Renal pelvis (tissue), 4 donors: Measurements from ENCODE around the gene MGAT5B. TPM values are rescaled to one million over a fixed set of nuclear protein-coding genes. Genes with fewer than 3 reads are reported as not detected.

Source experiments
- DNase-seq: peaks from one replicate; pipeline ENCODE4 v3.0.0-alpha.2; 2013
- polyA plus RNA-seq, 3 donors: library from polyadenylated mRNA; unstranded; fragments of 120-200 nt; gene quantifications; one replicate each; pipeline ENCODE4 v1.2.1, GENCODE V29; 2013; ENCODE audit not compliant: insufficient read length in 3 of 3

MGAT5B gene
- polyA plus RNA-seq, 3 donors: 2.1 to 2.8 (median 2.7) TPM

DNA sequence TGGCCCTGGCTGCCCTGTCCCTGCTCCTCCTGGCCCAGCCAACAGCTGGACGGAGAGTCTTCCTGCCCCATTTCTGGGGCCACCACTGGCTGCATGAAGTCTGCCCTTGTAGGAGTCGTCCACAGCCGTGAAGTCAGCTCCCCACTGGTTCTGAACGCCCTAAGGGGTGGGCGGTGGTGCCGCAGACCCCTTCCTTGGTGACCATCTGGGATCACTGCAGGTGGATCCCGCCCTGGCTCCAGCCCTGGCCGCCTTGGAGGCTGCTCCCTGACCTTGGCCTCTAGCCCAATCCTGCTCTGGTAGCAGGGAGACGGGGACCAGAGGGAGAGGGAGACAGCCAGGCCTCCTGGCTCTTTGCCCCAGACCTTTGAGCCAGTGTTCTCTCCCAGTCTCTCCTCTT lies 35.4 kb downstream of the MGAT5B start:
- no peak for DNase-seq

- no peak for DNase-seq
Measured at GRCh38 chr17:76904116-76904515, 35.9 kb downstream of the MGAT5B start.

- no peak for DNase-seq
Measured at GRCh38 chr17:76905036-76905435, 36.8 kb downstream of the MGAT5B start.

DNA sequence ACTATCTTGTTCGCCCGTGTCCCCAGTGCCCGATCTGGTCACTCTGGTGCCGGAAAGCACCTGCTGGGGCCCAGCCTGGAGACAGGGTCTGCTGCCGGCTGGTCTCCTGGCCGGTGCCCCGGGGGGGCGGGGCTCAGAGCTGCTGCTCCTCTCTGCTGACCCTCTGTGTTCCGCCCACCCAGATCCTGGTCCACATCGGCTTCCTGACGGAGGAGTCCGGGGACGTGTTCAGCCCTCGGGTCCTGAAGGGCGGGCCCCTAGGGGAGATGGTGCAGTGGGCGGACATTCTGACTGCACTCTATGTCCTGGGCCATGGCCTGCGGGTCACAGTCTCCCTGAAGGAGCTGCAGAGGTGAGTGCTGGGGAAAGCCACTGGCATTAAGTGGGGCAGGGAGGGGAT lies 37.6 kb downstream of the MGAT5B start:
- DNase-seq: no peak

- no peak for DNase-seq
Measured at GRCh38 chr17:76906463-76906862, 38.3 kb downstream of the MGAT5B start.

GRCh38 chr17:76907352-76907751 lies 39.1 kb downstream of the MGAT5B start:
- DNase-seq: no peak

DNA sequence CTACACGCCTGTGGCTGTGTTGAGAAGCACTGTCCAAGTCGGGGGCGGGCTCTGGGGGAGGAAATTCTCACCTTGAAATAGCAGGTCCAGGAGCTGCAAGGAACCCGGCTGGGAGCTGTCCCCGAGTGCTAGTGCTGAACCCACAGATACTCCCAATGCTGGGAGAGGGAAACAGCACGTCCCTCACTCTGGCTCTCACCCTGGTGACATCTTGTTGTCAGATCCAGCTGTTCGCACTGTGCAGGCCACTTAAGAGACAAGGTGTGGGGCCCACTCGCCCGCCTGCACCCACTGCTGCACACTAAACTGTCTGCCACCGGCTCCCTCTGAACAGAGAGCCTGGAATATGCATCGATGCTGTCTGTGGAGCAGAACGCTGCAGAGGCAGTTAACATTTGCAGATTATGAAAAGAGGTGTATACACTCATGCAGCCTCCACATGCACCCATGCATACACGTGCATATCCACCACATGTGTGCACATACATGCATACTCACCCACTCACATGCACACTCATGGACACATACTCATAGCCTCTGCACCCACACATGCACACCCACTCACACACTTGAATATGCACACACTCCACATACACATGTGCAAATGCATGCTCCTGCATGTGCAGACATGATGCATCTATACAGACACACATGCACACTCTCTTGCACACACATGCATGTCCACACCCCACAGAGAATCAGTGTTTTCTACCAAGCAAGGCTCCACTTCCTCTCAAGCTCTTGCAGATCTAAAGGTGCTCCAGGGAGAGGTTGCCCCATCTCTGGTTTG lies 42.0 kb downstream of the MGAT5B start:
- DNase-seq: peak; percentile 89

- no peak for DNase-seq
Measured at GRCh38 chr17:76911299-76912017, 43.3 kb downstream of the MGAT5B start.

DNA sequence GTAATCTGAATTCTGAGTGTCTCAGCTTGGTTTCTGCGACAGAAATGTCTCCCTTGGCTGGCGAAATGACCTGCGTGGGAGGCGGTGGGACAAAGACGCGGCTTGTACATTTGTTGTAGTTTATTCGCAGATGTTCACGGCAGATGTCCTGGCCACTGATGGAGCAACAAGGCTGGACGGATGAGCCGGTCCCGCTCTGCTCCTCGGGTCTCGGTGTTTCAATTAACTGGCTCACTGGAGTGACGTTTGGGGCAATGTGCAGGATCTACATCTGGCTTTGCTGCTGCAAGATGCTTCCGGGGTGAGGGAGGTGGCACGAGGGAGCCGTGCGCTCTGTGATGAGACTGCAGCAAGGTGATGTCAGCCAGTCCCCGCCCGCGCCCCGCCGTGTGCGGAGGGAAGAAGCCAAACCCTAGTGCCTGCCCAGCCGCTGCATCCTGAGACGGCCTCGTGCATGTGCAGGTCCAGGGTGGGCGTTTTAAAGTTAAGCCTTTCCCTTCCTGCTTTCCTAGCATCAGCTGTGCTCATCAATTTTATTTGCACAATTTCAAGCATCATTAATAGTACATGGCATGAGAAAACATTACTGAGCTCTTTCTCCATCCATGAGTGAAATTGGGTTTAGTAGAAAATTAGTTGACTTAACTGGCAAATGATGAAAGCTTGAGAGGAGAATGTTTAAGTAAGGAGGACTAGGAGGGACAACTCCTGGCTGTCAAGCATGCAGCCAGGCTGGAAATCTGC lies 44.4 kb downstream of the MGAT5B start:
- DNase-seq: peak; percentile 43

- no peak for DNase-seq
Measured at GRCh38 chr17:76914937-76915336, 46.7 kb downstream of the MGAT5B start.

DNA sequence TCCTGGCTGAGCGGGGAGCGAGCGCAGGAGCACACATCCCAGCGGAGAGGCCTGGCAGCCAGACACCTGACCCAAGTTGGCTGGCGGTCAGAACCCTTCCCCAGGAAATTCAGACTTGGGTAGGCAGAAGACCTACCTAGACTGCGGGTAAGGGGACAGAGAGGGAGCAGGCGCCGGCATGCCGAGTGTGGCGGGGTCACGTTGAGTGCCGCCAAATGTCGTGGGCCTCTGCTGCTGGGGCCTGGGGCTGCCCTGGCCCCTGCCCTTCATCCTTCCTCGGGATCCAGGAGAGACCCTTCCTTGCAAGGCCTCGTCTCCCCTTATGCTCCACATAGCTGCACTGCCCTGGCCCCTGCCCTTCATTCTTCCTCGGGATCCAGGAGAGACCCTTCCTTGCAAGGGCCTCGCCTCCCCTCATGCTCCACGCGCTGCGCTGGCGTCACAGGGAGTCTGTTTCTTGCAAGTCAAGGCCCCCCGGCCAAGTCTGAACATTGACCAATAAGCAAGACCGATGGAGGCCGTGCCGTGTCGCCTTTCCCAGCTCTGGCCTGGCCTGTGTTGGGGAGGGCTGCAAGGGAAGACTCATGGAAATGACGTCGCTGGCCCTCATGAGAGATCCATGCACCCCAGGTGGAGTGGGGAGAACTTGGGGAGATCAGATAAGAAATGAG lies 47.8 kb downstream of the MGAT5B start:
- DNase-seq: no peak

DNA sequence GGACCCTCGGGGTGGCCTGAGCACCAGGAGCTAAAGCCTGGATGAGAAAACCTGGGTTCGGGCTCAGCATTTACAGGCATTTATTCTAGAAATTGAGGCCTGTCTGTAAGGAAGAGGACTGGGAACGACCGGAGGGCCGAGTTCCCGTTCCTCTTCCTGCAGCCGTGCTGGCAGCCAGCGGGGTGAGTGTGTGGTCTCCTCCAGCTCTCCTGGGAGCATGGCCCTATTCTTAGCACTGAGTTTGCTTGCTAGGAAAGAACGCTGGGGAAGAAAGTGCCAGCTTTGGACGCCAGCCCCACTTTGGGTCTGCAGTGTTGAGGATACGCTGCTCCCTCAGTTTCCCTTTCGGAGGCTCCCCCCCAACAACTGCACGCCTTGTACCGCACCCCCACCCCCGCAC lies 49.6 kb downstream of the MGAT5B start:
- DNase-seq: no peak

DNA sequence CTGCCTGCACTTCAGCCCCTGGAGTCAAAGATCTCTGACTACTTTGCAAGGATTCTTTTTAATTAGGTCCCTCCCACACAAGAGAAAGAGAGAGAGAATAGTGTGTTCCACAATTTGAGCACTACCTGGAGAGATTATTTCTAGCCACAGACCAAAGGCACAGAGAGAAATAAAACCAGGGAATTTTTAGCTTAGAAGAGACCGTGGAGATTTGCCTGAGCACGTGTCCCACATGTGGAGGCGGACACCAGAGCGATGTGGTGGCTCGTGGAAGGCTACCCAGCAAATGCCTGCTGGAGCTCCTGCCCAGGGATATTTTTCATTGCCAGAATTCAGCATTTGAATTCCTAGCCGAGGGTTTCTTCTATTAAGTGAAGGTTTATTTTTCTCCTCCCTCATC lies 50.6 kb downstream of the MGAT5B start:
- no peak for DNase-seq

DNA sequence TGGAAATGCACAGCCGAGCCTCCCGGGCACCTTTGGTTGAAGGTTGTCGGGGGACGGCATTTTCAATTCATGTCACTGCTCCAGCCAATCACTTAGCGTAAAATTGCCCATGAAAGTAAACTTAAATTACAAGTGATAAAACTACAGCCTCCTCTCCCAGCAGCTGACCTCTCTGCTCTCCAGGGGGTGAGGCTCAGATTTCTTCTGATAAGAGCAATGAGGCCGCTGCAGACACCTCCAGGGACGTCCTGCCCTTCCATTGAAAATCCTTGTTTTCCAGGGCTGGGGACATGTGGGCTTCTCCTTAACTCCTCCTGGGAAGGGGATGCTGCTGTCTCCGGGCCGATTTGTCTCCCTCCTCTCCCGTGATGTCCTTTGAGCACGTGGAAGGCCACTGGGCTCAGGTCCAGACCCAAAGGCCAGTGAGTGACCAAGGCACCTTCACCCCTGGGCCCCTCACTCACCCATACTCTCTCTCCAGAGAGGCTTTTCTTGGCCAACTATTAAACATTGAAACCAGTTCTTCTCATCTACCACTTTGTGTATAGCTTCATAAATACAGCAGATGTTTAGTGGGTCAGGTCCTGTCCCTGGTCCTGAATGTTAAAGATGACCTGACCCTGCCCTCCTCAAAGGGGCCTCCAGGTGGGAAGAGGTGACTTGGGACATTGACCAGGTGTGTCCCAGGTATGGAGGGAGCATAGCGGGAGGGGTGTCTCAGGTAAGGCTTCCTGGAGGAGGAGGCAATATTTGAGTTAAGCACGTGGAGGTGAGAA lies 52.3 kb downstream of the MGAT5B start:
- no peak for DNase-seq

GRCh38 chr17:76921340-76922036 lies 53.3 kb downstream of the MGAT5B start:
- DNase-seq: no peak

DNA sequence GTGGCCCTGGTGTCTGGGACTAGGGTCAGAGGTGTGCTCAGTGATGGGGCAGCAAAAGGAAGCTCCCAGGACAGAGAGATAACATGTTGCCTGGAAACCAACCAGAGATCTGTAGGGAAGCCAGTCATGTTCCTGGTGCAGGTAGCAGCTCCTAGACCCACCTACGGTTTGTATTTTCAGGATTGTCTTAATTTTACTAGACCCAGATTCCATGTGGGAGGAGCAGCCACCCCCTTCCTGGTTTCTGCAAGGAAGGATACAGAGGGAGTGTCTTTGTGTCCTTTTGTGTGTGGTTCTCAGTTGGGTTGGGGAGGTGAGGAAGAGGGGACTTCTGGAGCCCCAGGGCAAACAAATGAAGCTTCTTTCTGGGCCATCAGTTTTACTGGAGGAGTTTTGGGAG lies 53.9 kb downstream of the MGAT5B start:
- no peak for DNase-seq

DNA sequence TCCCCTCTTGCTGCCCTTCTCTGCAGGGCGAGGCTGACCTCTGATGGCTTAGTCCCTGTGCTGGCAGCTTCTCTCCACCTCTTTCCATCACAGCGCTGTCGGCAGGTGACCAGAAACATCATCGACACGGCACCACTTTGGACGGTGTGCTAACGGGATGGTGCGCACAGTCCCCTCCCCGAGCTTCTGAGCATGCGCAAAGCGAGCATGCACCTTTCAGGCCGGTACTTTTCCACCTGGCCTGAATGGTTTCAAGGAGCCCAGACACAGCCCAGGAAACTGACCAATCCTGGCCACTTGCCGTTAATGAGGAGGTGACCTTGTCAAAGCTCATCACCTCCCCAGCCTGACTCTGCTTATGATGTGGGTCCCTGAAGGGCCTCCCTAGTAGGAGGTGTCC lies 54.8 kb downstream of the MGAT5B start:
- no peak for DNase-seq

DNA sequence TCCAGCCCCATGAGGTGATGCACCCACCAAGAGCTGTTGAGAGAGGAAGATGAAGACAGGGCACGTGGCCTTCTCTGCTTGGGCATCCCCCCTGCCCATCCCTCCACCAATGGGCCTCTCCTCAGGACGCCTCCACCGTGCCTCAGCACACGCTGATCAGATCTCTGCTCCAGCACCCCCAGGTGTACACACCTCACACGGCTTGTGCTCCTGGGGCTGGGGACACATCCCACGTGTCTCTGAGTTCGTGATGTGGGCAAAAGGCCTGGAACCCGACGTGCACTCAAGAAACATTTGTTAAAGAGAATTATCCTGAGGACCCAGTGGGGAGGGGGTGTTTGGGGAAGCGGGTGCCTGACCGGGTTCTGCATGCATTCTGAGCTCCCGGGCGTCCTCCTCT lies 55.3 kb downstream of the MGAT5B start:
- DNase-seq: no peak

DNA sequence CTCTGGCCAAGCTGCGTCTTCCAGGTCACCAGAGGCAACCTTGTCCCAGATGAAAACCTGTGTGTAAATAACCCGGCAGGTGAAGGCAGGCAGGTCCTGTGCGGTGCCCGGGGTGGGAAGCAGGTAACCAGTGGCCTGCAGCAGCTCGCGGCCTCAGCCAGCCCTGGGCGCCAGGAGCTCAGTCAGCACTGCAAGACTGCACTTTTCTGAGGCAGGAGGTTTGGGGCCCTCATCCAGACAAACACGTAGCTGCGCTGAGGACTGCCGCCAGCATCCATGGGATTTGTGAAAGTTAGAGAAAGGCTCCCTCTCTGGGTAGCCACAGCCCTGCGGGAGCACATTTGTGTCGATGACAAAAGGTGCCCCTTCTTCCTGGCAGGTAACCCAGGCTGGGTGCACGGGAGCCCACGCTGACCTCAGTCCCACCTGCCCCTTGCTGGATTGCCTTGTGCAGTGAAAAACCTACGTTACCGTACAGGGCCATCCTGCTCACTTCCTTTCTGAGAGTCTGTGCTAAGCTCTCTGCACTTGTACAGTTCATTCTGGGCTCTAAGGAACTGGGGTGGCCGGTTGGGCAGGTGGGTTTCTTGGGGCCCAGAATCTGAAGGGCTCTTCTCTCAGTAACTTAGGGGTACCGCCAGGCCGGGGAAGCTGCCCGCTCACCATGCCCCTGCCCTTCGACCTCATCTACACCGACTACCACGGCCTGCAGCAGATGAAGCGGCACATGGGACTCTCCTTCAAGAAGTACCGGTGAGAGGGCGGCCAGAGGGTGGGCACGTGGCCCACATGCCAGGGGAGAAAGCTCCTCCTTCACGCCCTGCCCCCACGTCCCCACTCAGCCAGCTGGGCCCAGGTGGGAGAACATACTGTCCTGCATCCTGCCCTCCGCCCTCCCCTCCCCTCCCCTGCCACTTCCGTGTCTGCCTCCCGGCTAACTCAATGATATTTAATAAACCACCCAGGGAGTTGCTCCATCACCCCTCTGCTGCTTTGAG lies 56.4 kb downstream of the MGAT5B start:
- no peak for DNase-seq
